Fibroblast of mammary gland (primary cell): ENCODE results near the gene UNC79.

Experiments
- DNase-seq: peaks from one replicate; pipeline ENCODE4 v3.0.0-alpha.2; 2010; ENCODE audit warnings: low read depth
- H3K4me3 ChIP-seq: 2 replicates; pipeline ENCODE4 v1.5.1; 2011; ENCODE audit warnings: low read depth, mild to moderate bottlenecking, low read length, moderate library complexity; ENCODE audit not compliant: control insufficient read depth
- TF ChIP-seq, protein P1 (sequence below): conservative IDR thresholded peaks from 2 replicates; pipeline ENCODE4 v1.5.1; 2011; ENCODE audit warnings: low read depth, low read length, inconsistent platforms; ENCODE audit not compliant: control insufficient read depth, insufficient read depth

The UNC79 gene

DNA sequence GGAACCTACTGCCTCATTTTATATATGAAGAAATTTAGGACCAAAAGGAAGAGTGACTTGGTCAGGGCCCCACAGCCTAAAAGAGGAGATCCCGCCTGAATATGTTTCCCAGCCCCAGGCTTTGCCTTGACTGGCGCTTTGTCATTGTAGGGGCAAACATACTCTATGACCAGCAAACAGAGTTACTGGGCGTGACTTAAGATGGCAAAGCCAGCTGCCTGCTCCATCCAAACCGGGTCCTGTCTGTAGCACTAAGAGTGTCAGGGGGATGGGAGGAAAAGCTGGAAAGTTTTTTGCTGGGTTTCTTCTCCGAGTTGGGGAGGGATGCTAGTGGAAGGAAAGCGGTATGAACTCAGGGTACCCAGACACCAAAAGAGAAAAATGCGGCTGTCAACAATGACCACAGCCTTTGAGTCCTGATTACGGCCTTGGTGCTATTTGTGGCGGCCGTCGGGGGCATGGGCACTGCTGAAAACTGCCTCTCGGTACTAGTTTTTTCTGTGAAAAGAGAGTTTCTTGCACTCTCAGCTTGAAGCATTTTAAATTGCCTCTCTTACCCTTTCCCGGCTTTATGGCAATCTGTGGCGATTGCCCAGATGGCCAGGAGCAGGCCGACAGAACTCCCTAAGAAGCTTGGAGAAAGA is 274.9 kb downstream of the UNC79 start:
- TF ChIP-seq, protein P1, sequence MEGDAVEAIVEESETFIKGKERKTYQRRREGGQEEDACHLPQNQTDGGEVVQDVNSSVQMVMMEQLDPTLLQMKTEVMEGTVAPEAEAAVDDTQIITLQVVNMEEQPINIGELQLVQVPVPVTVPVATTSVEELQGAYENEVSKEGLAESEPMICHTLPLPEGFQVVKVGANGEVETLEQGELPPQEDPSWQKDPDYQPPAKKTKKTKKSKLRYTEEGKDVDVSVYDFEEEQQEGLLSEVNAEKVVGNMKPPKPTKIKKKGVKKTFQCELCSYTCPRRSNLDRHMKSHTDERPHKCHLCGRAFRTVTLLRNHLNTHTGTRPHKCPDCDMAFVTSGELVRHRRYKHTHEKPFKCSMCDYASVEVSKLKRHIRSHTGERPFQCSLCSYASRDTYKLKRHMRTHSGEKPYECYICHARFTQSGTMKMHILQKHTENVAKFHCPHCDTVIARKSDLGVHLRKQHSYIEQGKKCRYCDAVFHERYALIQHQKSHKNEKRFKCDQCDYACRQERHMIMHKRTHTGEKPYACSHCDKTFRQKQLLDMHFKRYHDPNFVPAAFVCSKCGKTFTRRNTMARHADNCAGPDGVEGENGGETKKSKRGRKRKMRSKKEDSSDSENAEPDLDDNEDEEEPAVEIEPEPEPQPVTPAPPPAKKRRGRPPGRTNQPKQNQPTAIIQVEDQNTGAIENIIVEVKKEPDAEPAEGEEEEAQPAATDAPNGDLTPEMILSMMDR = no peak
- no peak for DNase-seq
- H3K4me3 ChIP-seq = no peak overlapping the region

DNA sequence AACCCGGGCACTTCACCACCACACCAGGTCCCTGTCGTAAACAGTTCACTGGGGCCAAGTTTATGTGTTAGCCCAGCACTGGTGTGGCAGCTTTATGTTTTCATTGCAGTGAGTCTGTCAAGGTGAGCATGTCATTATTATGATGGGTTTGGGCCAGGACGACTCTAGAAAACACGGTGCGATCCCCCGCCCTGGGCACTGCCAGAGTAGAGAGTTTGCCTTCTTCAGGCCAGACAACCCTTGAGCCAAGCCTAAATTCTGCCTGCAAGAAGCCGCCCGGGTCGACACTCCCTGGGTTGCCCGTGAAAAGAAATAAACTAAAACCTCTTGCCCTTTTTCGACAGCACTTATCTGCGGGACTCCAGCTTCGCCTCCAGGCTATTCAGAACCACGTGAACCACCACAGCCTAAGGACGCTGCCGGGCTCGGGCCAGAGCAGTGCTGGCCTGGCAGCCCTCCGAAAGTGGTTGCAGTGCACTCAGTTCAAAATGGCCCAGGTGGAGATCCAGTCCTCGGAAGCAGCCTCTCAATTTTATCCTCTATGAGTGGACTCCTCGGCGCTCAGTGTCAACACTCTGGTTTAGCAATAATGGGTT is 275.7 kb downstream of the UNC79 start:
- no peak for DNase-seq
- TF ChIP-seq, protein P1 = no peak
- no peak overlapping the region for H3K4me3 ChIP-seq

DNA sequence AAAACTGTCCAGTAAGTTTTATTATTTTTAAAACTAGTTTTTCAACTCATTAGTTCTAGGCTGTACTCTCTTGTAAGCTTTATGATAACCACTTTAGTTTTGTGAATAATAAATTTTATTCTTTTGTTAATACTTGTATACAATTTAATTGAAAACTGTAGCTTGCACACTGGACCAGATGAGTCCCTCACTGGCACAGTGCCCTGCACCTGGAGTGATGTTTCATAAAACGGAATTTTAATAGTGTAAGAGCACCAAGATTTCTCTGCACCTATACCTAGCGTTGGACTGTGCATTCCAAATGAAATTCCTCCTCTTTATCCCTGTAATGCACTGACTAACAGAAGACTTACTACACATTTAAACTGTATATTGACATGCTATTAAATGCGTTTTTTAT is 276.7 kb downstream of the UNC79 start:
- no peak overlapping the region for H3K4me3 ChIP-seq
- DNase-seq = no peak
- TF ChIP-seq, protein P1 = no peak

DNA sequence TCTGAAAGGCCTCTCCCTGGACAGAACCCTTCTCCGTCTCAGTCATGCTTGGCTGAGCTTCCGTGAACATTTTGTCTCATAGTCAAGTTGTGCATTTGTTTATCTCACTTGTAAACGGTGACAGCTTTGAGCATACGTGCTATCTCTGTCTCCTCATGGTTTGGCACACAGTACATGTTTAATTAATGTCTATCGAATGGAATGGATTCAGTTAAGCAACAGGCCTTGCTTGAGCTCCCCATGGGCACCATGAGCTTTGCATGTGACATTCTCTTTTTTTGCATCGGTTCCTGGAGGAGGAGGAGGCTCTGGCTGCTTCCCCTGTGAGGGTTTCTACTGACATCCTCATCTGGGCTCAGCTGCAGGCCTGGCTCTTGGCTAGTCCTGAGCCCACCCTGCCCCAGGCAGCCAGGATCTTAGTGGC is 277.6 kb downstream of the UNC79 start:
- H3K4me3 ChIP-seq = no peak overlapping the region
- TF ChIP-seq, protein P1 = no peak
- no peak for DNase-seq

DNA sequence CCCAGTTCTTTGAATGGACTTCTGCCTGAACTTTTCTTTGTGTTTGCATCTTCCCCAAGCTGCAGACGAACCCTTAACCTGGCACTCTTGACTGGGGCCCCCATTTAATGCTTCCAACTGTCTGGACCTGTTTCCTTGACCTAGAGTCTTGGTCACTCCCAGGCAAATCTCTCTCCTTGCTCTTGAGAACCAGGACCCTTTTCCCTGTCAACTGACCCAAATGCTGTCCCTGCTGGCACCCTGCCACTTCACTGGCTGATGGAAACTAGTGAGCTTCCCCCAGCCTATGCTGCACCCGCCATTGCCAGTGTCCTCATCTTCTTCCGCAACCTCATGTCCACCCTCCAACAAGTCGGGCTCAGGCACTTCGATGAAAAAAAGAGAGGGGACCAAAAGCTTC is 278.1 kb downstream of the UNC79 start:
- no peak for DNase-seq
- TF ChIP-seq, protein P1 = no peak
- no peak overlapping the region for H3K4me3 ChIP-seq

DNA sequence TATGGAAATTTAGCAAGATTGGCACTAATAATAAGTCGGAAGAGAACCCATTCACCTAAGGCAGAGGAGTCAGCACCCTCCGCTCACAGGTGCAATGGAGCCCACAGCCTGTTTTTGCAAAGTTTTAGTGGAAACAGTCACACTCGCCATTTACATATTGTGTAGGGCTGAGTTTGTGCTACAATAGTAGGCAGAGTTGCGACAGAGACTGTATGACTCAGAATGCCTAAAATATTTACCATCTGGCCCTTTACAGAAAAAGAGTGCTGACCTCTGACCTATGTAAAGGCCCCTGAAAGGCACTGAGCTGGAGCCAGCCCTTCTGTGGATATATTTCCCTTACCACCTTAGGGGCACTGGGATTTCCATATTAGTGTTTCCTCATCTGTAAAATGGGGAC is 278.5 kb downstream of the UNC79 start:
- TF ChIP-seq, protein P1 = no peak
- no peak overlapping the region for H3K4me3 ChIP-seq
- peak; percentile 20 for DNase-seq
